Epithelial cell of esophagus (primary cell): ENCODE measurements around the gene TMEM163.

ENCODE experiments used
- DNase-seq: peaks from one replicate; pipeline ENCODE4 v3.0.0; 2010; ENCODE audit warnings: low read depth
- H3K4me3 ChIP-seq: 2 replicates; pipeline ENCODE4 v1.5.1; 2011; ENCODE audit warnings: mild to moderate bottlenecking, low read length, control low read depth
- TF ChIP-seq, protein P1 (sequence below): IDR thresholded peaks from 2 replicates; pipeline ENCODE4 v1.5.1; 2011; ENCODE audit warnings: low read depth, mild to moderate bottlenecking, low read length, control low read depth, inconsistent platforms; ENCODE audit not compliant: insufficient read depth; ENCODE audit errors: missing control alignments

TMEM163 gene

DNA sequence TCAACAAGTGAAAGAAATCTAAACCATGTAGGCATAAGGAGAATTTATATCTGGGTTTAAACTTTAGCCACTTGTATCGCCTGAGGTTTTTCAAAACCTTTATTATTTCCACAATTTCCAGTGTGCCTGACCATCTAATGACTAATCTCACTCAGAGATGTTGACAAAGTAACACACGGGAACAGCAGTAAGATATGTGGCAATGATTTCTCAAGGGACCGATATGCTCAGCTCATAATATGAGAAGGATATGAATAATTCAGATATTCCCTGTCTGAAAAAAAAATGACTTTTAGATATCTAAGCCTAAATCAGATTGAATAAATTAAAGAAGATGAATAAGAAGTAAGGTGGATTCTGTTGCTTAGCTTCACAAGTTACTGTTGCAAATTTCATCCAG is 43.5 kb downstream of the TMEM163 start:
- no peak for DNase-seq
- TF ChIP-seq, protein P1, sequence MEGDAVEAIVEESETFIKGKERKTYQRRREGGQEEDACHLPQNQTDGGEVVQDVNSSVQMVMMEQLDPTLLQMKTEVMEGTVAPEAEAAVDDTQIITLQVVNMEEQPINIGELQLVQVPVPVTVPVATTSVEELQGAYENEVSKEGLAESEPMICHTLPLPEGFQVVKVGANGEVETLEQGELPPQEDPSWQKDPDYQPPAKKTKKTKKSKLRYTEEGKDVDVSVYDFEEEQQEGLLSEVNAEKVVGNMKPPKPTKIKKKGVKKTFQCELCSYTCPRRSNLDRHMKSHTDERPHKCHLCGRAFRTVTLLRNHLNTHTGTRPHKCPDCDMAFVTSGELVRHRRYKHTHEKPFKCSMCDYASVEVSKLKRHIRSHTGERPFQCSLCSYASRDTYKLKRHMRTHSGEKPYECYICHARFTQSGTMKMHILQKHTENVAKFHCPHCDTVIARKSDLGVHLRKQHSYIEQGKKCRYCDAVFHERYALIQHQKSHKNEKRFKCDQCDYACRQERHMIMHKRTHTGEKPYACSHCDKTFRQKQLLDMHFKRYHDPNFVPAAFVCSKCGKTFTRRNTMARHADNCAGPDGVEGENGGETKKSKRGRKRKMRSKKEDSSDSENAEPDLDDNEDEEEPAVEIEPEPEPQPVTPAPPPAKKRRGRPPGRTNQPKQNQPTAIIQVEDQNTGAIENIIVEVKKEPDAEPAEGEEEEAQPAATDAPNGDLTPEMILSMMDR, result no peak
- H3K4me3 ChIP-seq, result no peak overlapping the region

DNA sequence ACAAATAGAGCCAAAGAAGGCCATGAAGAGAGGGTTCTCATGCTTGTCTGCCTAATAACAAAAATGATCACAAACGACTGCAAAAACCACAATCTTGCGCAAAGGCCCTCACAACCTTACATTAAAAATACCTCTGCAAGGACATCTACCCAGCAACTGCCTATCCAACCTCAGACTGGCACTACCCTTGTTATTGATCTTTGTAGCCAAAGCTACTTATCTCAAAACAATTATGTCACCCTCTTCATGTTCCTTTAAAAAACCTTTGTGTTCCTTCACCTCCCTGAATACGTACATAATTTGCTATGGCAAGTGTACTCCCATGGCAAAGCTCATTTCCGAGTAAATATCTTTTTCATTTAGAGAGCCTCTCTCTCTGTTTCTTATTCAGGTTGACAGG is 44.1 kb downstream of the TMEM163 start:
- TF ChIP-seq, protein P1, result no peak
- H3K4me3 ChIP-seq, result no peak overlapping the region
- no peak for DNase-seq

DNA sequence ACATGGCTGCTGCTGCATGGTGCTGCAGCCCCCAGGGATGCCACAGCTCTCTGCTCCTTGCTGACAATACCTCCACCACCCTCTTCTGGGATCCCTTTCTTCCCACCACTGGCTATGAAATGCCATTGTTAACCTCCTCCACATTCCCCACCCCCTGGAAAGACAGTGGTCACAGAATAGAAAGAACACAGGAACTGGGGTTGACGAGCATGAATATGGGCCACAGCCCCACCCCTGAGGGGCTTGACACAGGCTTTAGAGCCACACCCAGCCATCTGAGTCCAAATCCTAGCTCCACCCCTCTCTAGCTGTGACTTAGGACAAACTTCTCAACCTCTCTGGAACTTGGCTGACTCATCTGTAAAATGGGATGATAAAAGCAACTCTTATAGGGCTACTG is 47.3 kb downstream of the TMEM163 start:
- TF ChIP-seq, protein P1, result no peak
- no peak overlapping the region for H3K4me3 ChIP-seq
- DNase-seq, result no peak

DNA sequence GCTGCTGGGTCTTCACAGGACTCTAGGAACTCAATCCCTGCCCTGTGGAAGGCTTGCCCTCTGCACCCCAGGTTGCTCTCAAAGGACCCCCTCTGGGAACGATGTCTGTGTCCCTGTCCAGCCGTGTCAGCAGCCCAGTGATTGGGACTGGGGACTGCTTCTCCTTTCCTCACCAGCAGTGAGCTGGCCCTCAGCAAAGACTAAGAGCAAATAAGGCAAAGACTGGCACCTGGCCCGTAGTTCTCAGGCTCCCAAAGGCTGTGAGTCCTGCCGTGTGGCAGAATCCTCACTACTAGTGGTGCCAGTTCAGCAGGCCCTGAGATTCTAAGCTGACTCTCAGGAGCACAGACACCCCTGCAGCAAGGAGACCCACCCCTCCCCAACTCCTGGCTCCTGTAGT is 47.8 kb downstream of the TMEM163 start:
- DNase-seq, result no peak
- TF ChIP-seq, protein P1, result no peak
- H3K4me3 ChIP-seq, result no peak overlapping the region

DNA sequence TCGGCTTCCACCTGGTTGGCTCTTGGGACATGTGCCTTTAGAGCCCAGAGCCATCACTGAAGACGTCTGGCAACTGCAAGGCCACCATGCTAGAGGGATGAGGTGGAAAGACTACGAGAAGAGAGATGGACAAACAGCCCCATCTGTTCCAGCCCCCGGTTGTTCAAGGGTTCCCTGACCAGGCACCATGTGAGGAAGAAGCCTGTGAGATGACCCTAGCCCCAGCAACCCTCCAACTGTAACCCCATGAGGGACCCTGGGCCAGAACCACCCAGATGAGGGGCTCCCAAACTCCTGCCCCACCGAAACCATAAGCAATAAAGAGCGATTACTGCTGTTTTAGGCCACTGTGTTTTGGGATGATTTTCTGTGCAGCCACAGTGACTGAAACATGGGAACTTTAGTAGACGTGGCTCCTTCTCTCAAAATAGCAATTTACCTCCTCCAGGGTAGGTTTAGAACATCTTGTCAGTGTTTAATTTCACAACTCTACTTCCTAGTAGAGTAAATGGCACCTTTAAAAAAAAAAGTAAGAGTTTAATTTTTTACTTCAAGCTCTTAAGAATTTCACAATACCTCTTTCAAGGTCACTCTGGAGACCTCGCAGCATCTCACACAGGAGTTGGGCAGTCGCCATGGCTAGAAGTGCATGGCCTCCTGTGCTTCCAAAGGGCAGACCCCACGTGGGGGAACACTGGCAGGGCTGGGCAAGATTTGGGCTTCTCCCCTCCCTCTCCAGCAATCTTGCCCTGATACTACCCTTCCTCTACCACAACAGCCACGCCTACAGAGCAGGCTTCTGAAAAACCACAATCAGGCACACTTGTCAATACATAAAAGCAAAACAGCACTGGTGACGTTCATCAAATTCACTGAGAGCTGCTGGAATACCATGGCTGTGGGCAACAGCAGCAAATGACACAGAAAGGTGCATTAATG is 48.8 kb downstream of the TMEM163 start:
- H3K4me3 ChIP-seq, result no peak overlapping the region
- no peak for DNase-seq
- TF ChIP-seq, protein P1, result no peak

DNA sequence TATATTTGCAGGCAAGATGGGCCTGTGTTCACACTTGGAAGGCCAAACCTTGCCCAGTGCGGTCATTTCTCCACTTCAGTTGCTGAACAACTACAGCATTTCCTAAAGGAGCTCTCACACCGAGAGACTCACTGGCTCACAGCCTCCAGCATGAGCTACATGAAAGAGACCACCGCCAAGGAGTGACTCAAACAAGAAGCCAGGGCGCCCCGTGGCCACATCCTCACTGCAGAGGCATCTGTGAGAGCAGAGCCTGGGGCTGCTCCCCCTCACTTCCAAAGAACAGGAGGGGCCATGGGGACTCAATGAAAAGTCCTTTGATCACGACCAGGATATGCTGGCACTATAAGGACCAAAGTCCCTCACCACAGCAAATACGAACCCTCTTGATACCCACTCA is 50.0 kb downstream of the TMEM163 start:
- TF ChIP-seq, protein P1, result no peak
- H3K4me3 ChIP-seq, result no peak overlapping the region
- no peak for DNase-seq

DNA sequence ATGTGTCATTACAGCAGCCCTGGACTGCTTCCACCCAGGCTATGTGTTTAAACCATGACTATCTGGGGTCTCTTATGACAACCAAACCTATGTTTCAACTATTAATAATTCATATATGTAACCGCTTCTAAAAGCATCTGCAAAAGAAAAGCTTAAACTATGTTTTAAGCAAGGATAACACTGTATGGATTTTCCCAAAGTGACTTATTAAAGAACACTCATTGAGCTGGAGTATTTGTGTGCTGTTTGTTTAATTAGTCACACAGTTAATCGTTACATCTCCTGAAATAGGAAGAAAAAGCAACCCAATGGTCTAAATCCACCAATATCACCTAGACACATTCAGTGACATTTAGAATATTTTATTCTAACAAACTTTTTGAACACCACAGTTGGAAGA is 51.3 kb downstream of the TMEM163 start:
- no peak for DNase-seq
- TF ChIP-seq, protein P1, result no peak
- no peak overlapping the region for H3K4me3 ChIP-seq
